Breast epithelium (tissue), 3 donors: ENCODE data around the gene ZNF155.

ENCODE experiments used
- POLR2A ChIP-seq: fragments of 450-650 bp; IDR thresholded peaks from one replicate; pipeline ENCODE4 v1.6.1; 2016; ENCODE audit warnings: antibody characterized with exemption, mild to moderate bottlenecking, moderate library complexity
- TF ChIP-seq, protein P1 (sequence below), 3 donors: fragments of 450-650 bp; IDR thresholded peaks; one replicate each; pipeline ENCODE4 v1.5.1; 2016 to 2017; ENCODE audit warnings: antibody characterized with exemption in 3 of 3, mild to moderate bottlenecking in 3 of 3, moderate library complexity in 3 of 3

DNA sequence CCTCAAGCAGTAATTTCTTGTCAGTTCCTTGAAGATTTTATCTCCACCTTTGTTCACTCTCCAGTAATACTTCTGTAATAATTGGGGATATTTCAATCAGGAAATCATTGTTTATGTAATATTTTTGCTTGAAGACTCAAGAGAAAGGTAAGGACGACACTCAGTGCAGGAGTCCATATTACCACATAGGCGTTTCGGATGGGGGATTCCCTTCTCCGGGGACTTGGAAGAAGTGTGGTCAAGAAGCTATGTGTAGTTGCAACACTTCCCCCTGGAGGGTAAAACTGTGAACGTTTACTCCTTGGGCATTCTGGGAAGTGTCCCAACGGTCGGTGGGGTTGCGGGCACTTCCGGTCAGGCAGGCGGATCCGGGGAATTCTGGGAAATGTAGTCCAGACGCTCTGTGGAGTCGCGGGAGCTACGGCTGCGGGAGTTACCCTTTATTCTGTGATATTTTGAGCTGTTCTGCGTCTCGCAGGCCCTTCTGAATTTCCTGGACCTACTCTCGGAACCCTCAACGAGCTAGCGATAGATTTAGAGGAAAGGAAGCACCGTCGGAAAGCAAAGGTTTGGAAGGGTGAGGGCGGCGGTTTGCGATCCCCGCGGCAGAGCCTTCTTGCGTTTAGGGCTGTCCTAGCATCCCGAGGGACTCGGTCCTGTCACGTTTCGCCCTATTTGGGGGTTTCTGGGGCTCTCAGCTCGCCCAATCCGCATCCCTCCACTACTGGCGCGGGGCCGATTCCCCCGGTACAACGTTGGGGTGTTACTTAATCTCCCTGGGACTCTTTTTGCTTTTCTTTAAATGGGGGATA, 32.9 kb upstream of the ZNF155 start, which contains the start of gene ZNF221:
- TF ChIP-seq, protein P1, sequence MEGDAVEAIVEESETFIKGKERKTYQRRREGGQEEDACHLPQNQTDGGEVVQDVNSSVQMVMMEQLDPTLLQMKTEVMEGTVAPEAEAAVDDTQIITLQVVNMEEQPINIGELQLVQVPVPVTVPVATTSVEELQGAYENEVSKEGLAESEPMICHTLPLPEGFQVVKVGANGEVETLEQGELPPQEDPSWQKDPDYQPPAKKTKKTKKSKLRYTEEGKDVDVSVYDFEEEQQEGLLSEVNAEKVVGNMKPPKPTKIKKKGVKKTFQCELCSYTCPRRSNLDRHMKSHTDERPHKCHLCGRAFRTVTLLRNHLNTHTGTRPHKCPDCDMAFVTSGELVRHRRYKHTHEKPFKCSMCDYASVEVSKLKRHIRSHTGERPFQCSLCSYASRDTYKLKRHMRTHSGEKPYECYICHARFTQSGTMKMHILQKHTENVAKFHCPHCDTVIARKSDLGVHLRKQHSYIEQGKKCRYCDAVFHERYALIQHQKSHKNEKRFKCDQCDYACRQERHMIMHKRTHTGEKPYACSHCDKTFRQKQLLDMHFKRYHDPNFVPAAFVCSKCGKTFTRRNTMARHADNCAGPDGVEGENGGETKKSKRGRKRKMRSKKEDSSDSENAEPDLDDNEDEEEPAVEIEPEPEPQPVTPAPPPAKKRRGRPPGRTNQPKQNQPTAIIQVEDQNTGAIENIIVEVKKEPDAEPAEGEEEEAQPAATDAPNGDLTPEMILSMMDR (IDR thresholded peaks at IDR 0.05): peak; percentile 22 to 47 (median 45)
- TF ChIP-seq POLR2A: no peak
